GM10248 (cell line): ENCODE data around the gene IGSF9B.

ENCODE experiments used
- CTCF ChIA-PET: fragments of 300-600 bp; sonication (Branson Sonifier 250); formaldehyde crosslinking; extraction: SDS; loops from one replicate; lab custom pipeline; 2021; ENCODE audit warnings: antibody characterized with exemption; lab: Yijun Ruan, JAX
- POLR2A ChIA-PET: fragments of 350-650 bp; sonication (Branson Sonifier 250); formaldehyde crosslinking; extraction: SDS; loops from one replicate; lab custom pipeline; 2020; ENCODE audit warnings: antibody characterized with exemption; lab: Yijun Ruan, JAX
- DNase-seq: peaks from one replicate; pipeline ENCODE4 v3.0.0; 2012; ENCODE audit errors: extremely low spot score
- CTCF ChIP-seq: IDR thresholded peaks from 2 replicates; pipeline ENCODE4 v1.5.1; 2012; ENCODE audit warnings: mild to moderate bottlenecking, low read depth; ENCODE audit errors: extremely low read depth, missing control alignments, control extremely low read depth

IGSF9B gene

GRCh38 chr11:133906746-133907145, 50.0 kb downstream of the IGSF9B start:
- POLR2A ChIA-PET: no interaction called here
- no peak for TF ChIP-seq CTCF
- DNase-seq: no peak
- CTCF ChIA-PET: interaction anchor here (1.4 kb wide), 1 partner anchor 21 kb away, joined by 3 read pairs; no protein-coding TSS in a partner anchor

GRCh38 chr11:133906241-133906640, 50.5 kb downstream of the IGSF9B start:
- CTCF ChIA-PET: interaction anchor here (1.4 kb wide), 1 partner anchor 21 kb away, joined by 3 read pairs; no protein-coding TSS in a partner anchor
- no peak for TF ChIP-seq CTCF
- DNase-seq: no peak
- POLR2A ChIA-PET: no interaction called here

GRCh38 chr11:133905677-133906156, 51.1 kb downstream of the IGSF9B start:
- no peak for TF ChIP-seq CTCF
- DNase-seq: no peak
- CTCF ChIA-PET: no interaction called here
- POLR2A ChIA-PET: no interaction called here

GRCh38 chr11:133904818-133905515, 51.8 kb downstream of the IGSF9B start:
- no peak for DNase-seq
- TF ChIP-seq CTCF: no peak
- ChIA-PET POLR2A (no interaction called here), CTCF (interaction anchor here (1.0 kb wide), 1 partner anchor 68 kb away, joined by 3 read pairs; no protein-coding TSS in a partner anchor)

GRCh38 chr11:133903875-133904817, 52.6 kb downstream of the IGSF9B start:
- no peak for DNase-seq
- no peak for TF ChIP-seq CTCF
- ChIA-PET CTCF (interaction anchor here (1.0 kb wide), 1 partner anchor 67 kb away, joined by 3 read pairs; no protein-coding TSS in a partner anchor), POLR2A (no interaction called here)

GRCh38 chr11:133903056-133903455, 53.7 kb downstream of the IGSF9B start:
- no peak for TF ChIP-seq CTCF
- DNase-seq: no peak
- ChIA-PET CTCF (interaction anchor here (0.6 kb wide), 1 partner anchor 11 kb away, joined by 3 read pairs; no protein-coding TSS in a partner anchor), POLR2A (no interaction called here)
